ENCODE measurements around the gene PDE11A. TPM values are rescaled to one million over a fixed set of nuclear protein-coding genes. Genes with fewer than 3 reads are reported as not detected.
A peak's percentile ranks its signal among the peaks of the same experiment; 100 is the strongest.
"Not testable (repeated sequence)": the region's sequence is repeated elsewhere in the genome, so short reads cannot be mapped to it uniquely, and the experiment has no call there.

Gene PDE11A
- 0.40 TPM for polyA plus RNA-seq (ENCODE audit: insufficient read length)

GRCh38 chr2:178072383-178073301 is at the start of gene PDE11A:
TSS of gene PDE11A (minus strand) at chr2:178072777. CDS start at chr2:178072437, 340 bp downstream.
- DNase-seq = peak; percentile 40

GRCh38 chr2:178119179-178119922 is 46.8 kb upstream of the PDE11A start:
- DNase-seq = peak; percentile 6

GRCh38 chr2:178117725-178118124 is 45.1 kb upstream of the PDE11A start:
- no peak for DNase-seq

GRCh38 chr2:178115271-178115670 is 42.7 kb upstream of the PDE11A start:
- no peak for DNase-seq

GRCh38 chr2:178114462-178114861 is 41.9 kb upstream of the PDE11A start:
- DNase-seq = no peak

- DNase-seq = peak; percentile 91
Observed at GRCh38 chr2:178112202-178113152, 39.9 kb upstream of the PDE11A start, which contains the start of gene RBM45. TSS of gene RBM45 (plus strand) at chr2:178112437. CDS start at chr2:178112547, 110 bp downstream.

- DNase-seq = no peak
Observed at GRCh38 chr2:178111743-178112142, 39.2 kb upstream of the PDE11A start.

- DNase-seq = no peak
Observed at GRCh38 chr2:178110681-178111080, 38.1 kb upstream of the PDE11A start.

- peak; percentile 8 for DNase-seq
Observed at GRCh38 chr2:178109813-178110212, 37.2 kb upstream of the PDE11A start.

GRCh38 chr2:178108176-178108575 is 35.6 kb upstream of the PDE11A start:
- no peak for DNase-seq

- no peak for DNase-seq
Observed at GRCh38 chr2:178106053-178106452, 33.5 kb upstream of the PDE11A start.

- no peak for DNase-seq
Observed at GRCh38 chr2:178105566-178105965, 33.0 kb upstream of the PDE11A start.

GRCh38 chr2:178101321-178102079 is 28.9 kb upstream of the PDE11A start:
- DNase-seq = no peak

GRCh38 chr2:178093471-178093870 is 20.9 kb upstream of the PDE11A start:
- no peak for DNase-seq

GRCh38 chr2:178088774-178089270 is 16.2 kb upstream of the PDE11A start:
- no peak for DNase-seq

GRCh38 chr2:178084273-178084672 is 11.7 kb upstream of the PDE11A start:
- DNase-seq = no peak

GRCh38 chr2:178082408-178083045 is 9.9 kb upstream of the PDE11A start:
- DNase-seq = no peak

- not testable (repeated sequence) for DNase-seq
Observed at GRCh38 chr2:178079279-178079678, 6.7 kb upstream of the PDE11A start.

GRCh38 chr2:178076130-178076529 is 3.6 kb upstream of the PDE11A start:
- no peak for DNase-seq

- DNase-seq = no peak
Observed at GRCh38 chr2:178075006-178075326, 2.4 kb upstream of the PDE11A start.
